ENCODE results near the gene ZC3H12D.

ZC3H12D gene

DNA sequence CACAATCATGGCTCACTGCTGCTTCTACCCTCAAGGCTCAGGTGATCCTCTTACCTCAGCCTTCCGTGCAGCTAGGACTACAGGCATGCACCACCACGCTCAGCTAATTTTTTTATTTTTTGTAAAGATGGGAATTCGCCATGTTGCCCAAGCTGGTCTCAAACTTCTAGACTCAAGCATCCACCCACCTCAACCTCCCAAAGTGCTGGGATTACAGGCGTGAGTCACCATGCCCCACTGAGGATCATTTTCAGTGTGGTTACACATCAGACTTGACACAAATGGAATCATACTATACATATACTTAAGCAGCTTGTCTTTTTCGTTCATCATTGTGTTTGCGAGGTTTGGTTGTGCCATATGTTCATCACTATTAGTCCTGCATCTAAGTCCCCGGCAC lies 26.6 kb downstream of the ZC3H12D start:
- no peaks in the 10 kb centered on the region for H3K9me3 ChIP-seq (ENCODE audit: insufficient read depth, low read depth, low read length)
- H3K9me2 ChIP-seq (replicated peaks; ENCODE audit: low read depth, low read length): no peaks in the 10 kb centered on the region
- H3K9ac ChIP-seq (ENCODE audit: low read depth, low read length, poor library complexity, severe bottlenecking): no peak overlapping the region
- H3K4me2 ChIP-seq (ENCODE audit: low read depth, low read length, poor library complexity, severe bottlenecking): no peak overlapping the region
- H4K20me1 ChIP-seq (ENCODE audit: insufficient read depth, low read length, poor library complexity, severe bottlenecking): no peaks in the 10 kb centered on the region
- no peak for TF ChIP-seq EZH2phosphoT487 (IDR thresholded peaks at IDR 0.05; ENCODE audit: borderline replicate concordance)
- no peak for TF ChIP-seq CTCF (conservative IDR thresholded peaks at IDR 0.05; ENCODE audit: low read length)
- H3F3A ChIP-seq (ENCODE audit: low read depth): no peaks in the 10 kb centered on the region
- no peaks in the 10 kb centered on the region for H3K79me2 ChIP-seq (ENCODE audit: insufficient read depth, low read length)
- no peaks in the 10 kb centered on the region for H3K36me3 ChIP-seq (ENCODE audit: insufficient read depth, low read length)
- H2AFZ ChIP-seq (ENCODE audit: low read length): no peak overlapping the region
- H3K4me1 ChIP-seq (ENCODE audit: insufficient read depth, low read length, poor library complexity, severe bottlenecking): no peaks in the 10 kb centered on the region
- no peak overlapping the region for H3K4me3 ChIP-seq (ENCODE audit: low read length, poor library complexity, severe bottlenecking)
- H3K27me3 ChIP-seq (ENCODE audit: insufficient read depth, low read length, poor library complexity, severe bottlenecking): no peaks in the 10 kb centered on the region

DNA sequence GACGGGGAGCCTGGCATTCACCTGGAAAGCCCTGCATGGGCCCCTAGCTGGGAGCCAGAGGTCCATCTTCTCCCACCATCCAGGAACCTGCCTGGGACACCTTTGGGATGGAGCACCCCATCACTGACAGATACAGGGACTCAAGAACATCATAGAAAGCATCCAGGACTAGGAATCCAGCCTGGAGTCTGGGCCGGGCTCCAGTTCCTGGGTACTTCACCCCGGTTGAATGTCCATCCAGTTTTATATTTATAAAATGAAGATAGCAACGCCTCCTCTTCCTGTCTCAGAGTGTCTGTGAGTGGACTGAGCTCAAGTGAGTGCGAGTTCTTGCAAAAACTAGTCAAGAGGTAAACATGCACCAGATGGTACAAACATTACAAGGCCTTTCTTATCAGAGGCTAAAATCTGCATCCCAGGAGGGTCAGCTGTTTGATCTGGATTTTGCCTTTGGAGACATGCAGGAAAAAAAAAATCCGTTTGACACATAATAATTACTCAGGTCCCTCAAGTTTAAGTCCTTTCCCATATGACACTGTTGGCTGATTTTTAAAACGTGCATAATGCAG lies 27.4 kb downstream of the ZC3H12D start:
- no peaks in the 10 kb centered on the region for H3K36me3 ChIP-seq (ENCODE audit: insufficient read depth, low read length)
- no peaks in the 10 kb centered on the region for H3K9me2 ChIP-seq (replicated peaks; ENCODE audit: low read depth, low read length)
- TF ChIP-seq EZH2phosphoT487 (IDR thresholded peaks at IDR 0.05; ENCODE audit: borderline replicate concordance) (no peak), CTCF (conservative IDR thresholded peaks at IDR 0.05; ENCODE audit: low read length) (no peak)
- no peak overlapping the region for H3K4me3 ChIP-seq (ENCODE audit: low read length, poor library complexity, severe bottlenecking)
- no peak overlapping the region for H3K9ac ChIP-seq (ENCODE audit: low read depth, low read length, poor library complexity, severe bottlenecking)
- no peaks in the 10 kb centered on the region for H3K27me3 ChIP-seq (ENCODE audit: insufficient read depth, low read length, poor library complexity, severe bottlenecking)
- H3K4me1 ChIP-seq (ENCODE audit: insufficient read depth, low read length, poor library complexity, severe bottlenecking): no peaks in the 10 kb centered on the region
- H2AFZ ChIP-seq (ENCODE audit: low read length): no peak overlapping the region
- H3K9me3 ChIP-seq (ENCODE audit: insufficient read depth, low read depth, low read length): no peaks in the 10 kb centered on the region
- no peaks in the 10 kb centered on the region for H3F3A ChIP-seq (ENCODE audit: low read depth)
- no peak overlapping the region for H3K4me2 ChIP-seq (ENCODE audit: low read depth, low read length, poor library complexity, severe bottlenecking)
- no peaks in the 10 kb centered on the region for H3K79me2 ChIP-seq (ENCODE audit: insufficient read depth, low read length)
- H4K20me1 ChIP-seq (ENCODE audit: insufficient read depth, low read length, poor library complexity, severe bottlenecking): no peaks in the 10 kb centered on the region

GRCh38 chr6:149456311-149457021 lies 28.3 kb downstream of the ZC3H12D start:
- no peaks in the 10 kb centered on the region for H4K20me1 ChIP-seq (ENCODE audit: insufficient read depth, low read length, poor library complexity, severe bottlenecking)
- no peak overlapping the region for H3K4me3 ChIP-seq (ENCODE audit: low read length, poor library complexity, severe bottlenecking)
- no peaks in the 10 kb centered on the region for H3K36me3 ChIP-seq (ENCODE audit: insufficient read depth, low read length)
- no peak overlapping the region for H3K4me2 ChIP-seq (ENCODE audit: low read depth, low read length, poor library complexity, severe bottlenecking)
- no peaks in the 10 kb centered on the region for H3K79me2 ChIP-seq (ENCODE audit: insufficient read depth, low read length)
- H3K4me1 ChIP-seq (ENCODE audit: insufficient read depth, low read length, poor library complexity, severe bottlenecking): no peaks in the 10 kb centered on the region
- H3K9me3 ChIP-seq (ENCODE audit: insufficient read depth, low read depth, low read length): no peaks in the 10 kb centered on the region
- H3K27me3 ChIP-seq (ENCODE audit: insufficient read depth, low read length, poor library complexity, severe bottlenecking): no peaks in the 10 kb centered on the region
- H2AFZ ChIP-seq (ENCODE audit: low read length): no peak overlapping the region
- no peaks in the 10 kb centered on the region for H3F3A ChIP-seq (ENCODE audit: low read depth)
- H3K9me2 ChIP-seq (replicated peaks; ENCODE audit: low read depth, low read length): no peaks in the 10 kb centered on the region
- H3K9ac ChIP-seq (ENCODE audit: low read depth, low read length, poor library complexity, severe bottlenecking): no peak overlapping the region
- no peak for TF ChIP-seq EZH2phosphoT487 (IDR thresholded peaks at IDR 0.05; ENCODE audit: borderline replicate concordance)
- TF ChIP-seq CTCF (conservative IDR thresholded peaks at IDR 0.05; ENCODE audit: low read length): no peak
